ENCODE data around the gene SCRN2.

SCRN2 gene

GRCh38 chr17:47857551-47858455 lies 16.7 kb upstream of the SCRN2 start:
- no peak for DNase-seq
- H3K4me1 Mint-ChIP-seq (ENCODE audit: low read depth): peaks cover 4% of the 10 kb centered on the region
- H3K4me3 Mint-ChIP-seq: no peak overlapping the region
- peaks cover 51% of the 10 kb centered on the region for H3K27me3 Mint-ChIP-seq
- no peaks in the 10 kb centered on the region for H3K9me3 Mint-ChIP-seq
- no peaks in the 10 kb centered on the region for H3K36me3 Mint-ChIP-seq (ENCODE audit: low read depth)
- no peak overlapping the region for H3K27ac Mint-ChIP-seq

GRCh38 chr17:47856830-47857229 lies 15.8 kb upstream of the SCRN2 start:
- Mint-ChIP-seq H3K27ac (no peak overlapping the region), H3K4me3 (no peak overlapping the region)

GRCh38 chr17:47855737-47856136 lies 14.7 kb upstream of the SCRN2 start:
- no peaks in the 10 kb centered on the region for H3K36me3 Mint-ChIP-seq (ENCODE audit: low read depth)
- DNase-seq: no peak
- peaks cover 10% of the 10 kb centered on the region for H3K4me1 Mint-ChIP-seq (ENCODE audit: low read depth)
- H3K27me3 Mint-ChIP-seq: peaks cover 65% of the 10 kb centered on the region
- no peak overlapping the region for H3K27ac Mint-ChIP-seq
- H3K4me3 Mint-ChIP-seq: no peak overlapping the region
- no peaks in the 10 kb centered on the region for H3K9me3 Mint-ChIP-seq

More at GRCh38 chr17:47856830-47857229, 15.8 kb upstream of the SCRN2 start:
- peaks cover 7% of the 10 kb centered on the region for H3K4me1 Mint-ChIP-seq (ENCODE audit: low read depth)
- no peak for DNase-seq
- peaks cover 60% of the 10 kb centered on the region for H3K27me3 Mint-ChIP-seq
- H3K36me3 Mint-ChIP-seq (ENCODE audit: low read depth): no peaks in the 10 kb centered on the region
- no peaks in the 10 kb centered on the region for H3K9me3 Mint-ChIP-seq

GRCh38 chr17:47853616-47854015 lies 12.5 kb upstream of the SCRN2 start:
- Mint-ChIP-seq H3K27ac (no peak overlapping the region), H3K27me3 (peaks cover 79% of the 10 kb centered on the region), H3K36me3 (ENCODE audit: low read depth) (no peaks in the 10 kb centered on the region), H3K4me1 (ENCODE audit: low read depth) (peaks cover 15% of the 10 kb centered on the region), H3K9me3 (no peaks in the 10 kb centered on the region), H3K4me3 (no peak overlapping the region)
- DNase-seq: no peak

GRCh38 chr17:47852113-47852949 lies 11.3 kb upstream of the SCRN2 start:
- Mint-ChIP-seq H3K9me3 (no peaks in the 10 kb centered on the region), H3K36me3 (ENCODE audit: low read depth) (no peaks in the 10 kb centered on the region), H3K27me3 (peaks cover 90% of the 10 kb centered on the region), H3K27ac (no peak overlapping the region), H3K4me3 (no peak overlapping the region), H3K4me1 (ENCODE audit: low read depth) (peaks cover 17% of the 10 kb centered on the region)
- DNase-seq: no peak

- H3K4me1 Mint-ChIP-seq (ENCODE audit: low read depth): peaks cover 21% of the 10 kb centered on the region
- H3K36me3 Mint-ChIP-seq (ENCODE audit: low read depth): no peaks in the 10 kb centered on the region
- no peak overlapping the region for H3K27ac Mint-ChIP-seq
- no peak overlapping the region for H3K4me3 Mint-ChIP-seq
- H3K27me3 Mint-ChIP-seq: peaks cover 91% of the 10 kb centered on the region
- H3K9me3 Mint-ChIP-seq: no peaks in the 10 kb centered on the region
- no peak for DNase-seq
Measured at GRCh38 chr17:47851764-47852112, 10.7 kb upstream of the SCRN2 start.

GRCh38 chr17:47850692-47851573 lies 9.9 kb upstream of the SCRN2 start, which contains the start of gene SP6:
SP6 (minus strand) TSS chr17:47851163; CDS start chr17:47848429, 2,734 bp downstream.
- Mint-ChIP-seq H3K27me3 (peaks cover 92% of the 10 kb centered on the region), H3K9me3 (no peaks in the 10 kb centered on the region), H3K27ac (no peak within 1 kb of the TSS)

GRCh38 chr17:47850373-47850691 lies 9.3 kb upstream of the SCRN2 start:
- no peaks in the 10 kb centered on the region for H3K36me3 Mint-ChIP-seq (ENCODE audit: low read depth)
- no peaks in the 10 kb centered on the region for H3K9me3 Mint-ChIP-seq
- peak overlapping the region; percentile 45 for H3K4me3 Mint-ChIP-seq
- no peak overlapping the region for H3K27ac Mint-ChIP-seq
- peaks cover 92% of the 10 kb centered on the region for H3K27me3 Mint-ChIP-seq
- H3K4me1 Mint-ChIP-seq (ENCODE audit: low read depth): peaks cover 23% of the 10 kb centered on the region
- no peak for DNase-seq

More at GRCh38 chr17:47850692-47851573, 9.9 kb upstream of the SCRN2 start, which contains the start of gene SP6:
- Mint-ChIP-seq H3K4me1 (ENCODE audit: low read depth) (peaks cover 23% of the 10 kb centered on the region), H3K36me3 (ENCODE audit: low read depth) (no peaks in the 10 kb centered on the region), H3K4me3 (peak within 1 kb of the TSS; percentile 45)
- peak; percentile 78 for DNase-seq

GRCh38 chr17:47848198-47848513 lies 7.1 kb upstream of the SCRN2 start:
- H3K36me3 Mint-ChIP-seq (ENCODE audit: low read depth): no peaks in the 10 kb centered on the region
- H3K27ac Mint-ChIP-seq: no peak overlapping the region
- peaks cover 25% of the 10 kb centered on the region for H3K4me1 Mint-ChIP-seq (ENCODE audit: low read depth)
- no peak for DNase-seq
- H3K9me3 Mint-ChIP-seq: no peaks in the 10 kb centered on the region
- H3K4me3 Mint-ChIP-seq: no peak overlapping the region
- H3K27me3 Mint-ChIP-seq: peaks cover 87% of the 10 kb centered on the region

GRCh38 chr17:47847341-47848197 lies 6.5 kb upstream of the SCRN2 start:
- H3K9me3 Mint-ChIP-seq: no peaks in the 10 kb centered on the region
- peaks cover 28% of the 10 kb centered on the region for H3K4me1 Mint-ChIP-seq (ENCODE audit: low read depth)
- H3K27me3 Mint-ChIP-seq: peaks cover 83% of the 10 kb centered on the region
- no peak overlapping the region for H3K27ac Mint-ChIP-seq
- no peak overlapping the region for H3K4me3 Mint-ChIP-seq
- H3K36me3 Mint-ChIP-seq (ENCODE audit: low read depth): no peaks in the 10 kb centered on the region
- peak; percentile 52 for DNase-seq

GRCh38 chr17:47846716-47847340 lies 5.8 kb upstream of the SCRN2 start:
- peaks cover 75% of the 10 kb centered on the region for H3K27me3 Mint-ChIP-seq
- no peak overlapping the region for H3K4me3 Mint-ChIP-seq
- no peaks in the 10 kb centered on the region for H3K9me3 Mint-ChIP-seq
- H3K4me1 Mint-ChIP-seq (ENCODE audit: low read depth): peaks cover 26% of the 10 kb centered on the region
- no peak for DNase-seq
- no peaks in the 10 kb centered on the region for H3K36me3 Mint-ChIP-seq (ENCODE audit: low read depth)
- H3K27ac Mint-ChIP-seq: no peak overlapping the region

- no peak for DNase-seq
- Mint-ChIP-seq H3K36me3 (ENCODE audit: low read depth) (peaks cover 2% of the 10 kb centered on the region), H3K27ac (no peak overlapping the region), H3K27me3 (peaks cover 70% of the 10 kb centered on the region), H3K4me1 (ENCODE audit: low read depth) (peaks cover 30% of the 10 kb centered on the region), H3K4me3 (no peak overlapping the region), H3K9me3 (no peaks in the 10 kb centered on the region)
Measured at GRCh38 chr17:47845716-47846075, 4.6 kb upstream of the SCRN2 start.
